CD1c-positive myeloid dendritic cell (primary cell): ENCODE results near the gene BBS9.

ENCODE experiments used
- DNase-seq: peaks from one replicate; pipeline ENCODE4 v3.0.0-alpha.2; 2016; ENCODE audit errors: extremely low spot score

Gene BBS9

DNA sequence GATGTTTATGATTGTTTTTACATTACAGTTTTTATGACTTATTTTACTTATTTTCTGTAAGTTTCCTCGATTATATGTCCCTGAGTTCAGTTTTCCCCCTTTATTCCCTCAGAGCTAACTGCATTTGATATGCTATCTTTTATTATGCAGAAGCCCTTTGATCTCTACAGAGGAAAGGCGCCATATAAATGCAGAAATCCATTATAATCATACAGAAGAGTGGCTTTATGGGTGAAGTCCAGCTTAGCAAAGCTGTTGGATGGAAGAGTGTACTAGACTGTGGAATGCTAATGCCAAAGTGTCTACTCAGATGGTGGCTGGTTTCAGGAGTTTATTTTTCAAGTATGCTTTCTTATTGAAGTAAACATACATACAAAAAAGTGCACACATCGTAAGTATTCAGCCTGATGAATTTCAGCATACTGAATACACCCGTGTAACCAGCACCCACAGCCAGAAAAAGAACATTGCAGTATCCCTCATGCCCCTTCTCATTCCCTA lies 517.6 kb downstream of the BBS9 start:
- no peak for DNase-seq

- no peak for DNase-seq
These were observed 520.4 kb downstream of the BBS9 start for GRCh38 chr7:33649476-33650441.

DNA sequence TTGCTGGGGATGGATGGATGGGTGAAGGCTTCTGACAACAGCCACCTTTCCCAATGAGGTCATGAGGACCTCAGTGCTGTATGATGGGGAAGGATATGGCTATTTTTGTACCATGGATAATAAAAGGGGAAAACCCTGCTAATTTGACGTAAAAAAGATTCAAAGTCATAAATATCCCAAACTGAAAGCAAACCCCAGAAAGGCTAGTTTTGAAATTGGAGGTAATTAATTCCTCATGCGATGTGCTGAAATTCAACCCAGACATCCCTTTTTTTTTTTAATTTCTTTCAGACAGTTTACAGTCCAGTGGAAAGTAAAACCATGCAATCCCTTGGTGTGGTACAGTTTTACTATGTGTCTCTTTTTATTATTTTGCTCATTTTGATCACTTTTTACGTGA lies 521.5 kb downstream of the BBS9 start:
- DNase-seq = no peak

DNA sequence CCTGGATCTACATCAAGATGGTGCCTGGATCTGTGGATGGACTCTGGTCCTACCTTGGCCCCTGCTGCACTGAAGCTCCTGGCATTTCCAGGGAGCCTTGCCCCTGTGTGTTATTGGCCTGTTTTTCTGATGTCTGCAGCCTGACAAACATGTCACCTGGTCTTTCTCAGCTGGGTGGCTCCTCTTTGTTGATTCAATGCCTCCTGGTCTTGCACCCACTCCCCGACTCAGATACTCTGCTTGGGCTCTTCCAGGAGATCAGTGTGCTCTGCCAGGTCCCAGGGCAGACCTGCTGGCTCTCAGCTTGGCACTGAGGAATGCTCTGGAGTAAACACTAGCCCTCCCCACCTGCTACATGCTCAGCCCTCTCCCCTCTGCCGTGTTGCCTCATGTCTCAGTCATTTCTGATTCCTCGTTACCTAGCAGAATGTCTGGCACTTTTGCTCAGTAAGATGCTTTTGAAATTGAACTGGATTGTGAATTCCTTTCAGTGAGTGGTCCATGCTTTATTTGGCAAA lies 522.7 kb downstream of the BBS9 start:
- DNase-seq = no peak

DNA sequence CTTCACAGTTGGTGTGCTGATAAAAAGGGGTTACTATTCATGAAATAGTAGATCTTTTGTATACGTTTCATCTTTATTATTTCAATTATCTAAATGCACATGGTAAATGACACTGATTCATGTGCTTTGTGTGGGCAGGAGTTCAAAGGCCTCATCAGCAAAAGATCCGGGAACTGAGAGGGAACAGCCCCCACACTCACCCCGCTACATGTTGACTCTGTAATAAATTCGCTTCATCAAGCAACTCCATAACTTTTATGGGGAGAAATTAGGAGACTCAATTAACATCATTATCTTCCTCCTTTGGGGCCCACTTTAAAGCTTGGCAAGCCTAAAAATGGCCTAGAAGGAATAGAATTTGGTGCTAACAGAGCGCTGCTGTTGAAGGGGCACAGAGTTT lies 525.3 kb downstream of the BBS9 start:
- DNase-seq = no peak
